Glutamatergic neuron (in vitro differentiated cells): ENCODE data around the gene FZR1. TPM values are rescaled to one million over a fixed set of nuclear protein-coding genes. Genes with fewer than 3 reads are reported as not detected.
A peak's percentile ranks its signal among the peaks of the same experiment; 100 is the strongest.

Source experiments
- DNase-seq: peaks from one replicate; pipeline ENCODE4 v3.0.0; 2022
- H3K27ac Mint-ChIP-seq: one replicate; pipeline ENCODE4 v1.8.0; 2020; ENCODE audit warnings: mild to moderate bottlenecking, mixed read lengths, inconsistent platforms; ENCODE audit not compliant: unreplicated experiment
- H3K27me3 Mint-ChIP-seq: one replicate; pipeline ENCODE4 v1.8.0; 2020; ENCODE audit warnings: mild to moderate bottlenecking, moderate library complexity, mixed read lengths, inconsistent platforms; ENCODE audit not compliant: unreplicated experiment
- H3K36me3 Mint-ChIP-seq: one replicate; pipeline ENCODE4 v1.8.0; 2020; ENCODE audit warnings: mild to moderate bottlenecking, mixed read lengths, inconsistent platforms; ENCODE audit not compliant: unreplicated experiment
- H3K4me1 Mint-ChIP-seq: one replicate; pipeline ENCODE4 v1.8.0; 2020; ENCODE audit warnings: mild to moderate bottlenecking, low read depth, mixed read lengths, inconsistent platforms; ENCODE audit not compliant: unreplicated experiment
- H3K4me3 Mint-ChIP-seq: one replicate; pipeline ENCODE4 v1.8.0; 2020; ENCODE audit warnings: mild to moderate bottlenecking, mixed read lengths, inconsistent platforms; ENCODE audit not compliant: unreplicated experiment
- H3K9me3 Mint-ChIP-seq: one replicate; pipeline ENCODE4 v1.8.0; 2020; ENCODE audit warnings: mild to moderate bottlenecking, moderate library complexity, mixed read lengths, inconsistent platforms; ENCODE audit not compliant: unreplicated experiment
- CTCF ChIP-seq: fragments of 200-600 bp; sonication (generic); IDR thresholded peaks from one replicate; pipeline ENCODE4 v1.5.0; 2021; ENCODE audit not compliant: partially characterized antibody, unreplicated experiment
- total RNA-seq: library from RNA; stranded (reverse); fragmentation: NEBNext Ultra II Directional; extraction: Animal tissue kit (Norgen Biotek cat#: 25700); gene quantifications from one replicate; pipeline ENCODE4 v1.2.1, GENCODE V29; 2021; ENCODE audit not compliant: unreplicated experiment

The FZR1 gene
- total RNA-seq, 1 donor from 2014 or later = 51.3 TPM

GRCh38 chr19:3535235-3535535, 29.1 kb downstream of the FZR1 start:
- Mint-ChIP-seq H3K36me3 (peaks cover 9% of the 10 kb centered on the region), H3K27me3 (peaks cover 12% of the 10 kb centered on the region), H3K27ac (peak overlapping the region; percentile 94), H3K9me3 (peaks cover 19% of the 10 kb centered on the region), H3K4me1 (peaks cover 13% of the 10 kb centered on the region), H3K4me3 (peak overlapping the region; percentile 42)
- TF ChIP-seq CTCF = no peak
- DNase-seq = no peak

- H3K9me3 Mint-ChIP-seq = peaks cover 19% of the 10 kb centered on the region
- no peak overlapping the region for H3K4me3 Mint-ChIP-seq
- H3K36me3 Mint-ChIP-seq = peaks cover 9% of the 10 kb centered on the region
- DNase-seq = no peak
- no peak for TF ChIP-seq CTCF
- H3K4me1 Mint-ChIP-seq = peaks cover 13% of the 10 kb centered on the region
- H3K27me3 Mint-ChIP-seq = peaks cover 12% of the 10 kb centered on the region
- H3K27ac Mint-ChIP-seq = peak overlapping the region; percentile 94
Measured at GRCh38 chr19:3535563-3535965, 29.5 kb downstream of the FZR1 start.

- peak overlapping the region; percentile 86 for H3K27ac Mint-ChIP-seq
Measured at GRCh38 chr19:3535981-3536380, 29.9 kb downstream of the FZR1 start.

GRCh38 chr19:3536429-3537100, 30.5 kb downstream of the FZR1 start:
- H3K9me3 Mint-ChIP-seq = peaks cover 16% of the 10 kb centered on the region
- peak overlapping the region; percentile 69 for H3K4me3 Mint-ChIP-seq
- peak; percentile 70 for DNase-seq
- H3K4me1 Mint-ChIP-seq = peaks cover 13% of the 10 kb centered on the region
- no peak for TF ChIP-seq CTCF
- peak overlapping the region; percentile 86 for H3K27ac Mint-ChIP-seq
- peaks cover 8% of the 10 kb centered on the region for H3K27me3 Mint-ChIP-seq
- H3K36me3 Mint-ChIP-seq = peaks cover 4% of the 10 kb centered on the region

More at GRCh38 chr19:3535981-3536380, 29.9 kb downstream of the FZR1 start:
- Mint-ChIP-seq H3K4me1 (peaks cover 13% of the 10 kb centered on the region), H3K27me3 (peaks cover 11% of the 10 kb centered on the region), H3K36me3 (peaks cover 8% of the 10 kb centered on the region), H3K4me3 (peak overlapping the region; percentile 69), H3K9me3 (peaks cover 19% of the 10 kb centered on the region)
- no peak for TF ChIP-seq CTCF
- DNase-seq = no peak

- H3K27me3 Mint-ChIP-seq = peaks cover 10% of the 10 kb centered on the region
- H3K4me1 Mint-ChIP-seq = peaks cover 13% of the 10 kb centered on the region
- peaks cover 16% of the 10 kb centered on the region for H3K9me3 Mint-ChIP-seq
- TF ChIP-seq CTCF = no peak
- H3K4me3 Mint-ChIP-seq = no peak overlapping the region
- peak overlapping the region; percentile 80 for H3K27ac Mint-ChIP-seq
- H3K36me3 Mint-ChIP-seq = peaks cover 4% of the 10 kb centered on the region
- DNase-seq = no peak
Measured at GRCh38 chr19:3537101-3537437, 31.0 kb downstream of the FZR1 start.
